Lower leg skin (tissue), 4 donors: ENCODE data around the gene IGSF10. TPM values are rescaled to one million over a fixed set of nuclear protein-coding genes. Genes with fewer than 3 reads are reported as not detected.
A peak's percentile ranks its signal among the peaks of the same experiment; 100 is the strongest.

Source experiments
- DNase-seq, 2 donors: peaks; one replicate each; pipeline ENCODE4 v3.0.0-alpha.2; 2019; ENCODE audit warnings: low spot score in 2 of 2
- H3K4me3 ChIP-seq: fragments of 200-600 bp; sonication (generic); 2 replicates; pipeline ENCODE4 v1.5.1; 2017; ENCODE audit warnings: mild to moderate bottlenecking, low read depth; ENCODE audit not compliant: poor library complexity, severe bottlenecking
- POLR2A ChIP-seq, 2 donors: fragments of 450-650 bp; IDR thresholded peaks; one replicate each; pipeline ENCODE4 v1.6.1; 2016 to 2017; ENCODE audit warnings: antibody characterized with exemption in 2 of 2, mild to moderate bottlenecking in 1 of 2, moderate library complexity in 1 of 2
- whole genome bisulfite sequencing, 2 donors: methylation state at CpG; one replicate each; pipeline ENCODE4 v1.1.5; 2018; 5-methylcytosine and 5-hydroxymethylcytosine counted together
- intact Hi-C: fragments of 100-400 bp; cut with DNase I; formaldehyde crosslinking; loops from one replicate; pipeline ENCODE4 v1.15.0; 2023; ENCODE audit warnings: low total_unique reads
- total RNA-seq, 4 donors: library from RNA; depleted of rRNA; stranded (reverse); fragments of >200 nt; gene quantifications; one replicate each; pipeline ENCODE4 v1.1.0, GENCODE V29; 2016
- TF ChIP-seq, protein P1 (sequence below), 3 donors: fragments of 450-650 bp; IDR thresholded peaks; one replicate each; pipeline ENCODE4 v1.5.1; 2016; ENCODE audit warnings: antibody characterized with exemption in 3 of 3, mild to moderate bottlenecking in 3 of 3, moderate library complexity in 2 of 3

IGSF10 gene
- total RNA-seq, 4 donors from 2014 or later = 0.67 to 3.3 (median 2.1) TPM

DNA sequence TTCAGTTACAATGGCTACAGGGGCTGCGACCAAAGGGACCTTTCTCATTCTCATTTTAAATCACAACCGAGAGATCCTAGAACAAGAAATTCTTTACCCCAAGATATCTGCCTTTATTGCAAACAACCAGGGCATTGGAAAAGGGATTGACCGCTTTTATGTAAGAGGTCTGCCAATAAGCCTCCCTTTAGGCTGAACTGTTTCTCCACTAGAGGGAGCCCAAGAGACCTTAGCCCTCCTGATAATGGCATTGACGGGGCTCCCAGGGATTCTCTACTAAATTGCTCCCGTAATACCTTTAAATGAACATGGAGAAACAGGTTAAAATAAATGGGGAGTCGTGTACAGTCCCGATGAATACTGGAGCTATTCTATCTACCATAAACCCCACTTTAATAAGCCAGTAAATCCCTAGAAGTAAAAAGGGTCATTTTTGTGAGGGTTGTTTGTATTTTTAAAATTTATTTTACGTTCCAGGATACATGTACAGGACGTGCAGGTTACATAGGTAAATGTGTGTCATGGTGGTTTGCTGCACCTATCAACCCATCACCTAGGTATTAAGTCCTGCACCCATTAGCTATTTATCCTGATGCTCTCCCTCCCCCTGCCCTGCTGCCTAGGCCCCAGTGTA, 7.5 kb upstream of the IGSF10 start:
- peak in 1 of 2 donors; percentile 19 for DNase-seq
- 53 to 61% methylated on average over 9 of the region's 9 CpGs for WGBS, 2 donors
- no peak overlapping the region for H3K4me3 ChIP-seq
- intact Hi-C loops = no loop called here
- TF ChIP-seq, protein P1, sequence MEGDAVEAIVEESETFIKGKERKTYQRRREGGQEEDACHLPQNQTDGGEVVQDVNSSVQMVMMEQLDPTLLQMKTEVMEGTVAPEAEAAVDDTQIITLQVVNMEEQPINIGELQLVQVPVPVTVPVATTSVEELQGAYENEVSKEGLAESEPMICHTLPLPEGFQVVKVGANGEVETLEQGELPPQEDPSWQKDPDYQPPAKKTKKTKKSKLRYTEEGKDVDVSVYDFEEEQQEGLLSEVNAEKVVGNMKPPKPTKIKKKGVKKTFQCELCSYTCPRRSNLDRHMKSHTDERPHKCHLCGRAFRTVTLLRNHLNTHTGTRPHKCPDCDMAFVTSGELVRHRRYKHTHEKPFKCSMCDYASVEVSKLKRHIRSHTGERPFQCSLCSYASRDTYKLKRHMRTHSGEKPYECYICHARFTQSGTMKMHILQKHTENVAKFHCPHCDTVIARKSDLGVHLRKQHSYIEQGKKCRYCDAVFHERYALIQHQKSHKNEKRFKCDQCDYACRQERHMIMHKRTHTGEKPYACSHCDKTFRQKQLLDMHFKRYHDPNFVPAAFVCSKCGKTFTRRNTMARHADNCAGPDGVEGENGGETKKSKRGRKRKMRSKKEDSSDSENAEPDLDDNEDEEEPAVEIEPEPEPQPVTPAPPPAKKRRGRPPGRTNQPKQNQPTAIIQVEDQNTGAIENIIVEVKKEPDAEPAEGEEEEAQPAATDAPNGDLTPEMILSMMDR (IDR thresholded peaks at IDR 0.05) = peak in 1 of 3 donors; percentile 17
- TF ChIP-seq POLR2A (IDR thresholded peaks at IDR 0.05) = no peak

DNA sequence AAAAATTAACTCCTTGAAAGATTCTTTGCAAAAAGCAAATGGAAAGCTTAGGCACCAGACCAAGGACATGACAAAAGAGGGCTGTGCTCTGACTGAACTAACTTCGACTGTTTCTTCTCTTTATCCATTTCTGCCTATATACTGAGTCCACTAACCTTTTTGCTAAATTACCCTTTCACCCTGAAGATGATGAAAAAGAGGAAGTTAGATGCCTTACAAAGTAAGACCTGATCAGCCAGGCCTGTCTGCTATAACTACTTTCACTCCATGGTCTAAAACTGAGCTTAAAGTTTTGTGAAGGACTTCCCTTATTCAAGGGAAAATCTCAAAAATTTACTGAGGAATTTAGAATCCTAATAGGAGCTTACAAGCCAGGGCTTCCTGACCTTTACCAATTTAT, 6.2 kb upstream of the IGSF10 start:
- intact Hi-C loops = no loop called here
- TF ChIP-seq POLR2A (IDR thresholded peaks at IDR 0.05) = no peak
- TF ChIP-seq, protein P1 (IDR thresholded peaks at IDR 0.05) = no peak
- DNase-seq = no peak
- H3K4me3 ChIP-seq = no peak overlapping the region
- 95 to 97% methylated on average over 1 of the region's 1 CpG for WGBS, 2 donors

DNA sequence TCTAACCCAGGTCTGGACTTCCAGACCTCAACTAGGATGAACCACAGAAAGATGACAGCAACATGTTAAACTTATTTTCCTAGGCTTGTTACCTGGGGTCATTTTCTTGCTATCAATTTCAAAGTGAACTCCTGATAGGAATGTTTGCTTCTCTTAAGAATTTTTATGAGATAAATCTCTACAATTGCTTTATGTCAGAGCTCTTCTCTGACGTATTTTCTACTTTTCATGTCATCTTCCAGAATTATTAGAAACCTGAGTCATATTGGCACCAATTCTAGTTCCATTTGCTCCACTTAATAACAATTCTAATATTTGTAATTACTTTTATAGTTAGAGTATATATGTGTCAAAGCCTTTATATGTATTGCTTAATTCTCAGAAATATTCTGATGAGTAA, 2.1 kb upstream of the IGSF10 start:
- H3K4me3 ChIP-seq = no peak overlapping the region
- DNase-seq = no peak
- 31 to 70% methylated on average over 1 of the region's 1 CpG for WGBS, 2 donors
- TF ChIP-seq, protein P1 (IDR thresholded peaks at IDR 0.05) = no peak
- no peak for TF ChIP-seq POLR2A (IDR thresholded peaks at IDR 0.05)
- intact Hi-C loops = no loop called here

DNA sequence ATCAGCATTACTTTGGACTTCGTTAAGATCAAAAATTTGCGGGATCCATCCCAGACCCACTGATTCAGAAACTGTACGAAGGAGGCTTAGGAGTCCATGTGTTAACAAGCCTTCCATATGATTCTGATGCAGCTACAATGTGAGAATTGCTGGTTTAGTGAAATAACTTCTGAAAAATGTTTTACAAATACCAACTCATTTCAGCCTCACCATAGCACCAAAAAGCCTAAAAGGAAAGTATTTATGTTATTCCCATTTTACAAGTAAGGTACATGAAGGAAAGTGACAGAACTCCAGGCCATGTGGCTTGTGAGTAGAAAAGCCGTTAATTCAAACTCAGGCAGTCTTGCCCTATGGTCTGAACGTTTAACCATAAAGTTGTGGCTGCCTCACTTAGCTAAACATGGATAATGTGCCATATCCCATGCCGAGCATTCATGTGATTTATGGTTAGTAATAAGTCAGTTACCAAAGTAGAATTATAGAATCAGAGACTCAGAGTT, 1.5 kb upstream of the IGSF10 start:
- intact Hi-C loops = no loop called here
- no peak for DNase-seq
- H3K4me3 ChIP-seq = no peak overlapping the region
- 77 to 80% methylated on average over 6 of the region's 6 CpGs for WGBS, 2 donors
- TF ChIP-seq, protein P1 (IDR thresholded peaks at IDR 0.05) = no peak
- no peak for TF ChIP-seq POLR2A (IDR thresholded peaks at IDR 0.05)

DNA sequence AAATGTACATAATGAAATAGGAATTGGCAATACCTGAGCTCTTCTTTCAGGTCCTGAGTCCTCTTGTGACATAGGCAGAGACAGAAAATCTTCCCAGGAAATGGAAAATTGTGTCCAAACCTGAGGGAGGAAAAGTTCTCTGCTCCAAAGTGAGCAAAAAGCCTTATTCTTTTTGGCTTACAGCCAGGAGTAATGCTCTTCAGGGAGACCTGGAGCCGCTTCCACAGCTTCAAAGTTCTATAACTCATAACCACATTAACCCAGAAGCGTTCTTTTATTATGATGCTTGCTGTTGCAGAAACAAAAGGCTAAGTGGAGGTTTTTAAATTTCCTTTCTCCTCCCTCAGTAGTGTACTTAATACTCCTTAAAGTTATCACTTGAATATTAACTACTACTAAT, 633 bp downstream of the IGSF10 start:
- no peak for TF ChIP-seq POLR2A (IDR thresholded peaks at IDR 0.05)
- TF ChIP-seq, protein P1 (IDR thresholded peaks at IDR 0.05) = no peak
- no peak overlapping the region for H3K4me3 ChIP-seq
- no peak for DNase-seq
- intact Hi-C loops = no loop called here
- 42 to 48% methylated on average over 2 of the region's 2 CpGs for WGBS, 2 donors

DNA sequence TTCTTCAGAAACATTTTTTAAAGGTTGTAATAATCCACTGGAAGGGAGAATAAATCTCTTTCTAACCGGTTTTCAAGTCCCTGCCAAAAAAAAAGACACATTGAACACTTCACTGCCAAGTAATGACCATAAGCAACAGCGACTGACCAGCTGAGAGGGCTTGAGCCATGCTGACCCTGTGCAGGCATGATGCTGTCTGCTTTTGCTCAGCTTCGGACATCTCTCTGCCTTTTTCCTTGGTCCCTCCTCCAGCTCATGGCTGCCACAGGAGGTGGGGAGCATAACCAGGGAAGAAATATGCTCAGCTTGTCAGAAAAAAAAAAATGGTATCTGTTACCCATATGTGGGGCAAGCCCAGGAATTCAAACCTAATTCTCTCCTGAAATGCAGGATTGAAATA, 1.5 kb downstream of the IGSF10 start:
- H3K4me3 ChIP-seq = no peak overlapping the region
- no peak for DNase-seq
- intact Hi-C loops = no loop called here
- WGBS, 2 donors = 35 to 36% methylated on average over 3 of the region's 3 CpGs
- TF ChIP-seq, protein P1 (IDR thresholded peaks at IDR 0.05) = no peak
- no peak for TF ChIP-seq POLR2A (IDR thresholded peaks at IDR 0.05)
